WTC11 (cell line): Measurements from ENCODE around the gene U2AF1L4. TPM values are rescaled to one million over a fixed set of nuclear protein-coding genes. Genes with fewer than 3 reads are reported as not detected.

Experiments used
- ATAC-seq: fragments of 200-7000 bp; cut with Tn5 transposase; 2 replicates; pipeline ENCODE4 v1.10.0; 2021; ENCODE audit warnings: mild to moderate bottlenecking, moderate library complexity
- CTCF ChIA-PET: fragments of 300-600 bp; sonication (Branson Sonifier 250); formaldehyde crosslinking; loops from one replicate; lab custom pipeline; 2021; ENCODE audit warnings: antibody characterized with exemption; lab: Charles Lee
- POLR2A ChIA-PET: fragments of 350-600 bp; sonication (Branson Sonifier 250); formaldehyde crosslinking; loops from one replicate; lab custom pipeline; 2021; ENCODE audit warnings: antibody characterized with exemption; lab: Charles Lee
- DNase-seq: peaks from one replicate; pipeline ENCODE4 v3.0.0; 2021; ENCODE audit warnings: low spot score
- H3K27ac Mint-ChIP-seq: 2 replicates; pipeline ENCODE4 v1.8.0; 2021; ENCODE audit warnings: mixed read lengths
- H3K27me3 Mint-ChIP-seq: 2 replicates; pipeline ENCODE4 v1.8.0; 2021; ENCODE audit warnings: low read depth, mild to moderate bottlenecking, moderate library complexity, mixed read lengths
- H3K36me3 Mint-ChIP-seq: 2 replicates; pipeline ENCODE4 v1.8.0; 2021; ENCODE audit warnings: mixed read lengths
- H3K4me1 Mint-ChIP-seq: 2 replicates; pipeline ENCODE4 v1.8.0; 2022; ENCODE audit warnings: mixed read lengths
- H3K4me3 Mint-ChIP-seq: 2 replicates; pipeline ENCODE4 v1.8.0; 2021; ENCODE audit warnings: mild to moderate bottlenecking, moderate library complexity, mixed read lengths
- H3K9me3 Mint-ChIP-seq: 2 replicates; pipeline ENCODE4 v1.8.0; 2021; ENCODE audit warnings: mixed read lengths
- CREB1 ChIP-seq: sonication (generic); formaldehyde crosslinking; IDR thresholded peaks from 2 replicates; pipeline ENCODE4 v1.8.0; 2023; ENCODE audit warnings: mild to moderate bottlenecking, missing genetic modification reagents
- ELF4 ChIP-seq: sonication (generic); formaldehyde crosslinking; IDR thresholded peaks from 2 replicates; pipeline ENCODE4 v1.8.1; 2022; ENCODE audit warnings: low read depth, mild to moderate bottlenecking, moderate library complexity, missing genetic modification reagents
- EMX1 ChIP-seq: fragments of 250-450 bp; sonication (Bioruptor Pico); IDR thresholded peaks from 2 replicates; pipeline ENCODE4 v1.8.0; 2021; ENCODE audit warnings: mild to moderate bottlenecking
- ESRRA ChIP-seq: sonication (generic); formaldehyde crosslinking; IDR thresholded peaks from 2 replicates; pipeline ENCODE4 v1.8.1; 2022; ENCODE audit warnings: mild to moderate bottlenecking, missing genetic modification reagents, borderline replicate concordance
- FOXP1 ChIP-seq: sonication (generic); formaldehyde crosslinking; IDR thresholded peaks from 2 replicates; pipeline ENCODE4 v1.8.0; 2022; ENCODE audit warnings: missing genetic modification reagents, mild to moderate bottlenecking, moderate library complexity, borderline replicate concordance
- GRHL2 ChIP-seq: fragments of 250-450 bp; sonication (Bioruptor Pico); IDR thresholded peaks from 2 replicates; pipeline ENCODE4 v1.8.0; 2022; ENCODE audit warnings: mild to moderate bottlenecking, moderate library complexity; ENCODE audit not compliant: insufficient replicate concordance, severe bottlenecking
- GTF2I ChIP-seq: fragments of 250-450 bp; sonication (Bioruptor Pico); conservative IDR thresholded peaks from 2 replicates; pipeline ENCODE4 v1.4.0; 2021; ENCODE audit warnings: mild to moderate bottlenecking
- IRF2 ChIP-seq: sonication (generic); formaldehyde crosslinking; IDR thresholded peaks from 2 replicates; pipeline ENCODE4 v1.8.0; 2022; ENCODE audit warnings: low read depth, missing genetic modification reagents, borderline replicate concordance
- JUN ChIP-seq: sonication (generic); formaldehyde crosslinking; IDR thresholded peaks from 2 replicates; pipeline ENCODE4 v1.8.0; 2023; ENCODE audit warnings: mild to moderate bottlenecking, missing genetic modification reagents
- PRRX2 ChIP-seq: fragments of 250-450 bp; sonication (Bioruptor Pico); IDR thresholded peaks from 2 replicates; pipeline ENCODE4 v1.8.0; 2021; ENCODE audit warnings: mild to moderate bottlenecking
- TEAD1 ChIP-seq: sonication (generic); formaldehyde crosslinking; IDR thresholded peaks from 2 replicates; pipeline ENCODE4 v1.8.0; 2022; ENCODE audit warnings: mild to moderate bottlenecking, missing genetic modification reagents
- TEAD4 ChIP-seq: sonication (generic); formaldehyde crosslinking; IDR thresholded peaks from 2 replicates; pipeline ENCODE4 v1.8.0; 2022; ENCODE audit warnings: mild to moderate bottlenecking, missing genetic modification reagents
- ZBTB21 ChIP-seq: sonication (generic); formaldehyde crosslinking; IDR thresholded peaks from 2 replicates; pipeline ENCODE4 v1.8.1; 2023; ENCODE audit warnings: mild to moderate bottlenecking, missing genetic modification reagents, borderline replicate concordance
- ZNF138 ChIP-seq: sonication (generic); formaldehyde crosslinking; conservative IDR thresholded peaks from 2 replicates; pipeline ENCODE4 v1.8.1; 2022; ENCODE audit warnings: mild to moderate bottlenecking, moderate library complexity, missing genetic modification reagents
- ZNF219 ChIP-seq: sonication (generic); formaldehyde crosslinking; IDR thresholded peaks from 2 replicates; pipeline ENCODE4 v1.8.0; 2023; ENCODE audit warnings: missing genetic modification reagents, mild to moderate bottlenecking, borderline replicate concordance
- ZNF263 ChIP-seq: sonication (generic); formaldehyde crosslinking; IDR thresholded peaks from 2 replicates; pipeline ENCODE4 v1.8.1; 2022; ENCODE audit warnings: low read depth, mild to moderate bottlenecking, moderate library complexity, missing genetic modification reagents
- ZNF396 ChIP-seq: fragments of 250-450 bp; sonication (Bioruptor Pico); IDR thresholded peaks from 2 replicates; pipeline ENCODE4 v1.8.0; 2021; ENCODE audit warnings: mild to moderate bottlenecking, moderate library complexity, borderline replicate concordance
- total RNA-seq: library from RNA; stranded (reverse); gene quantifications from 3 replicates; pipeline ENCODE4 v1.2.3, GENCODE V29; 2021
- TF ChIP-seq, protein P1 (sequence below): sonication (generic); formaldehyde crosslinking; IDR thresholded peaks from 2 replicates; pipeline ENCODE4 v1.8.1; 2023; ENCODE audit warnings: mild to moderate bottlenecking, missing genetic modification reagents
- TF ChIP-seq, protein P2 (sequence below): sonication (generic); formaldehyde crosslinking; IDR thresholded peaks from 2 replicates; pipeline ENCODE4 v1.8.1; 2022; ENCODE audit warnings: low read depth, mild to moderate bottlenecking, moderate library complexity, missing genetic modification reagents, borderline replicate concordance
- TF ChIP-seq, protein P3 (sequence below): sonication (generic); formaldehyde crosslinking; IDR thresholded peaks from 2 replicates; pipeline ENCODE4 v1.8.0; 2022; ENCODE audit warnings: mild to moderate bottlenecking, missing genetic modification reagents
- TF ChIP-seq, protein P4 (sequence below): sonication (generic); formaldehyde crosslinking; IDR thresholded peaks from 2 replicates; pipeline ENCODE4 v1.8.0; 2023; ENCODE audit warnings: missing genetic modification reagents, mild to moderate bottlenecking, borderline replicate concordance
- TF ChIP-seq, protein P5 (sequence below): fragments of 200-600 bp; IDR thresholded peaks from 2 replicates; pipeline ENCODE4 v1.8.0; 2022; ENCODE audit warnings: antibody characterized with exemption
- TF ChIP-seq, protein P6 (sequence below): sonication (generic); formaldehyde crosslinking; IDR thresholded peaks from 2 replicates; pipeline ENCODE4 v1.8.0; 2022; ENCODE audit warnings: missing genetic modification reagents

U2AF1L4 gene
- total RNA-seq, 1 experiment from 2014 or later: 20.9 TPM

DNA sequence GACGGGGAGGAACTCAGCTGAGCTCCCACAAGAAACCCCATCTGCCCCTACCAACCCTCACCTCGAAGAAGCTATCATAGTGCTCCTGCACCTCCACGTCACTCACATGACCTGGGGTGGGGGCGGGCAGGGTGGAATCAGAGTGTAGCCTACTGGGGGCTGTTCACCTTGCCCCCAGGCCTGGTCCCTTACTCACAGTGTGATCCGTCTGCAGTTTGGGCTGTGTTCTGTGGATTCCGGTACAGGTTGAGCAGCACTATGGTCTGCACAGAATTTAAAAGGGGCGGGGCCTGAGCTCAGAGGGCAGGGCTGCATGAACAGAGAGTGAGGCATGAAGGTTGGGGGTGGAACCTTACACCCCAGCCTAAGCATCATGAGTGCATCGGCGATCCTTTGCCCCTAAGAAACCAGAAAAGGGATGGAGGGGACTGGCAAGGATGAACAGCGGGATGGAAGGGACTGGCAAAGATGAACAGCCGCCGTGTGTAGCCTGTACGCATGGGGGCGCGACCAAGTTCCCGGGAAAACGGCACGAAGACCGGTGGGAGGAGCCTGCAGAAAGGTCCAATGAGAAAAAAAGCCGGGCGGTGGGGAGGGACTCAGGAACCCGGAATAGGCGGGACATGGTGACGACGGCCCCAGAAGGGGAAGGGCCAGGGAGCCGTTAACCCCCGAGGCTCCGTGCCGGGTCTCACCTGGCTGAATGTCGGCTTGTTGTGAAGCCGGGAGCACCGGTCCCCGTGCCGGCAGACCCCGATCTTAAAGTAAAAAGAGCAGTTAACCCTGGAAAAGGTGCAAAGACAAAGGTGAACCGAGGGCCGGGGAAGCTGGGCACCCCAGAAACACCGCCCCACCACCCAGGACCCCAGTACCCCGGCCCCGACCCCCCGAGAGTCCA, 539 bp downstream of the U2AF1L4 start:
- Mint-ChIP-seq H3K27me3 (no peaks in the 10 kb centered on the region), H3K4me1 (peaks cover 27% of the 10 kb centered on the region), H3K27ac (peak overlapping the region; percentile 99)
- TF ChIP-seq, protein P1, sequence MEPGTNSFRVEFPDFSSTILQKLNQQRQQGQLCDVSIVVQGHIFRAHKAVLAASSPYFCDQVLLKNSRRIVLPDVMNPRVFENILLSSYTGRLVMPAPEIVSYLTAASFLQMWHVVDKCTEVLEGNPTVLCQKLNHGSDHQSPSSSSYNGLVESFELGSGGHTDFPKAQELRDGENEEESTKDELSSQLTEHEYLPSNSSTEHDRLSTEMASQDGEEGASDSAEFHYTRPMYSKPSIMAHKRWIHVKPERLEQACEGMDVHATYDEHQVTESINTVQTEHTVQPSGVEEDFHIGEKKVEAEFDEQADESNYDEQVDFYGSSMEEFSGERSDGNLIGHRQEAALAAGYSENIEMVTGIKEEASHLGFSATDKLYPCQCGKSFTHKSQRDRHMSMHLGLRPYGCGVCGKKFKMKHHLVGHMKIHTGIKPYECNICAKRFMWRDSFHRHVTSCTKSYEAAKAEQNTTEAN (CRISPR knock-in tag): no peak
- TF ChIP-seq PRRX2 (CRISPR knock-in tag) (no peak), JUN (CRISPR knock-in tag) (no peak), ESRRA (no peak), FOXP1 (CRISPR knock-in tag) (0 out of 2 replicates have a peak, but pooled peaks have one; percentile 17), EMX1 (CRISPR knock-in tag) (no peak), ZNF263 (CRISPR knock-in tag) (no peak), ZNF396 (CRISPR knock-in tag) (no peak), ZNF138 (CRISPR knock-in tag) (no peak), TEAD4 (no peak), CREB1 (CRISPR knock-in tag) (no peak), GTF2I (no peak), ZBTB21 (CRISPR knock-in tag) (no peak), ELF4 (no peak), TEAD1 (peak; percentile 26; the same call in 1 of the 2 replicates), GRHL2 (CRISPR knock-in tag) (no peak), IRF2 (CRISPR knock-in tag) (no peak), ZNF219 (CRISPR knock-in tag) (no peak)
- TF ChIP-seq, protein P2, sequence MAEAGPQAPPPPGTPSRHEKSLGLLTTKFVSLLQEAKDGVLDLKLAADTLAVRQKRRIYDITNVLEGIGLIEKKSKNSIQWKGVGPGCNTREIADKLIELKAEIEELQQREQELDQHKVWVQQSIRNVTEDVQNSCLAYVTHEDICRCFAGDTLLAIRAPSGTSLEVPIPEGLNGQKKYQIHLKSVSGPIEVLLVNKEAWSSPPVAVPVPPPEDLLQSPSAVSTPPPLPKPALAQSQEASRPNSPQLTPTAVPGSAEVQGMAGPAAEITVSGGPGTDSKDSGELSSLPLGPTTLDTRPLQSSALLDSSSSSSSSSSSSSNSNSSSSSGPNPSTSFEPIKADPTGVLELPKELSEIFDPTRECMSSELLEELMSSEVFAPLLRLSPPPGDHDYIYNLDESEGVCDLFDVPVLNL (CRISPR knock-in tag): no peak
- TF ChIP-seq, protein P3, sequence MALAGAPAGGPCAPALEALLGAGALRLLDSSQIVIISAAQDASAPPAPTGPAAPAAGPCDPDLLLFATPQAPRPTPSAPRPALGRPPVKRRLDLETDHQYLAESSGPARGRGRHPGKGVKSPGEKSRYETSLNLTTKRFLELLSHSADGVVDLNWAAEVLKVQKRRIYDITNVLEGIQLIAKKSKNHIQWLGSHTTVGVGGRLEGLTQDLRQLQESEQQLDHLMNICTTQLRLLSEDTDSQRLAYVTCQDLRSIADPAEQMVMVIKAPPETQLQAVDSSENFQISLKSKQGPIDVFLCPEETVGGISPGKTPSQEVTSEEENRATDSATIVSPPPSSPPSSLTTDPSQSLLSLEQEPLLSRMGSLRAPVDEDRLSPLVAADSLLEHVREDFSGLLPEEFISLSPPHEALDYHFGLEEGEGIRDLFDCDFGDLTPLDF (CRISPR knock-in tag): no peak
- TF ChIP-seq, protein P4, sequence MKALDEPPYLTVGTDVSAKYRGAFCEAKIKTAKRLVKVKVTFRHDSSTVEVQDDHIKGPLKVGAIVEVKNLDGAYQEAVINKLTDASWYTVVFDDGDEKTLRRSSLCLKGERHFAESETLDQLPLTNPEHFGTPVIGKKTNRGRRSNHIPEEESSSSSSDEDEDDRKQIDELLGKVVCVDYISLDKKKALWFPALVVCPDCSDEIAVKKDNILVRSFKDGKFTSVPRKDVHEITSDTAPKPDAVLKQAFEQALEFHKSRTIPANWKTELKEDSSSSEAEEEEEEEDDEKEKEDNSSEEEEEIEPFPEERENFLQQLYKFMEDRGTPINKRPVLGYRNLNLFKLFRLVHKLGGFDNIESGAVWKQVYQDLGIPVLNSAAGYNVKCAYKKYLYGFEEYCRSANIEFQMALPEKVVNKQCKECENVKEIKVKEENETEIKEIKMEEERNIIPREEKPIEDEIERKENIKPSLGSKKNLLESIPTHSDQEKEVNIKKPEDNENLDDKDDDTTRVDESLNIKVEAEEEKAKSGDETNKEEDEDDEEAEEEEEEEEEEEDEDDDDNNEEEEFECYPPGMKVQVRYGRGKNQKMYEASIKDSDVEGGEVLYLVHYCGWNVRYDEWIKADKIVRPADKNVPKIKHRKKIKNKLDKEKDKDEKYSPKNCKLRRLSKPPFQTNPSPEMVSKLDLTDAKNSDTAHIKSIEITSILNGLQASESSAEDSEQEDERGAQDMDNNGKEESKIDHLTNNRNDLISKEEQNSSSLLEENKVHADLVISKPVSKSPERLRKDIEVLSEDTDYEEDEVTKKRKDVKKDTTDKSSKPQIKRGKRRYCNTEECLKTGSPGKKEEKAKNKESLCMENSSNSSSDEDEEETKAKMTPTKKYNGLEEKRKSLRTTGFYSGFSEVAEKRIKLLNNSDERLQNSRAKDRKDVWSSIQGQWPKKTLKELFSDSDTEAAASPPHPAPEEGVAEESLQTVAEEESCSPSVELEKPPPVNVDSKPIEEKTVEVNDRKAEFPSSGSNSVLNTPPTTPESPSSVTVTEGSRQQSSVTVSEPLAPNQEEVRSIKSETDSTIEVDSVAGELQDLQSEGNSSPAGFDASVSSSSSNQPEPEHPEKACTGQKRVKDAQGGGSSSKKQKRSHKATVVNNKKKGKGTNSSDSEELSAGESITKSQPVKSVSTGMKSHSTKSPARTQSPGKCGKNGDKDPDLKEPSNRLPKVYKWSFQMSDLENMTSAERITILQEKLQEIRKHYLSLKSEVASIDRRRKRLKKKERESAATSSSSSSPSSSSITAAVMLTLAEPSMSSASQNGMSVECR (CRISPR knock-in tag): peak; percentile 63; the same call in 1 of the 2 replicates
- TF ChIP-seq, protein P5, sequence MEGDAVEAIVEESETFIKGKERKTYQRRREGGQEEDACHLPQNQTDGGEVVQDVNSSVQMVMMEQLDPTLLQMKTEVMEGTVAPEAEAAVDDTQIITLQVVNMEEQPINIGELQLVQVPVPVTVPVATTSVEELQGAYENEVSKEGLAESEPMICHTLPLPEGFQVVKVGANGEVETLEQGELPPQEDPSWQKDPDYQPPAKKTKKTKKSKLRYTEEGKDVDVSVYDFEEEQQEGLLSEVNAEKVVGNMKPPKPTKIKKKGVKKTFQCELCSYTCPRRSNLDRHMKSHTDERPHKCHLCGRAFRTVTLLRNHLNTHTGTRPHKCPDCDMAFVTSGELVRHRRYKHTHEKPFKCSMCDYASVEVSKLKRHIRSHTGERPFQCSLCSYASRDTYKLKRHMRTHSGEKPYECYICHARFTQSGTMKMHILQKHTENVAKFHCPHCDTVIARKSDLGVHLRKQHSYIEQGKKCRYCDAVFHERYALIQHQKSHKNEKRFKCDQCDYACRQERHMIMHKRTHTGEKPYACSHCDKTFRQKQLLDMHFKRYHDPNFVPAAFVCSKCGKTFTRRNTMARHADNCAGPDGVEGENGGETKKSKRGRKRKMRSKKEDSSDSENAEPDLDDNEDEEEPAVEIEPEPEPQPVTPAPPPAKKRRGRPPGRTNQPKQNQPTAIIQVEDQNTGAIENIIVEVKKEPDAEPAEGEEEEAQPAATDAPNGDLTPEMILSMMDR: no peak
- TF ChIP-seq, protein P6, sequence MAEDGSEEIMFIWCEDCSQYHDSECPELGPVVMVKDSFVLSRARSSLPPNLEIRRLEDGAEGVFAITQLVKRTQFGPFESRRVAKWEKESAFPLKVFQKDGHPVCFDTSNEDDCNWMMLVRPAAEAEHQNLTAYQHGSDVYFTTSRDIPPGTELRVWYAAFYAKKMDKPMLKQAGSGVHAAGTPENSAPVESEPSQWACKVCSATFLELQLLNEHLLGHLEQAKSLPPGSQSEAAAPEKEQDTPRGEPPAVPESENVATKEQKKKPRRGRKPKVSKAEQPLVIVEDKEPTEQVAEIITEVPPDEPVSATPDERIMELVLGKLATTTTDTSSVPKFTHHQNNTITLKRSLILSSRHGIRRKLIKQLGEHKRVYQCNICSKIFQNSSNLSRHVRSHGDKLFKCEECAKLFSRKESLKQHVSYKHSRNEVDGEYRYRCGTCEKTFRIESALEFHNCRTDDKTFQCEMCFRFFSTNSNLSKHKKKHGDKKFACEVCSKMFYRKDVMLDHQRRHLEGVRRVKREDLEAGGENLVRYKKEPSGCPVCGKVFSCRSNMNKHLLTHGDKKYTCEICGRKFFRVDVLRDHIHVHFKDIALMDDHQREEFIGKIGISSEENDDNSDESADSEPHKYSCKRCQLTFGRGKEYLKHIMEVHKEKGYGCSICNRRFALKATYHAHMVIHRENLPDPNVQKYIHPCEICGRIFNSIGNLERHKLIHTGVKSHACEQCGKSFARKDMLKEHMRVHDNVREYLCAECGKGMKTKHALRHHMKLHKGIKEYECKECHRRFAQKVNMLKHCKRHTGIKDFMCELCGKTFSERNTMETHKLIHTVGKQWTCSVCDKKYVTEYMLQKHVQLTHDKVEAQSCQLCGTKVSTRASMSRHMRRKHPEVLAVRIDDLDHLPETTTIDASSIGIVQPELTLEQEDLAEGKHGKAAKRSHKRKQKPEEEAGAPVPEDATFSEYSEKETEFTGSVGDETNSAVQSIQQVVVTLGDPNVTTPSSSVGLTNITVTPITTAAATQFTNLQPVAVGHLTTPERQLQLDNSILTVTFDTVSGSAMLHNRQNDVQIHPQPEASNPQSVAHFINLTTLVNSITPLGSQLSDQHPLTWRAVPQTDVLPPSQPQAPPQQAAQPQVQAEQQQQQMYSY (CRISPR knock-in tag): no peak

More for the DNA sequence above, 539 bp downstream of the U2AF1L4 start:
- DNase-seq (peak; percentile 96), ATAC-seq (peak; percentile 43)
- ChIA-PET POLR2A (interaction anchor here (0.6 to 1.5 kb wide), 6 partner anchors 12 to 234 kb away, joined by 3 to 5 read pairs (median 4); partner anchors contain the start of genes HSPB6 and KMT2B), CTCF (interaction anchor here (0.6 to 2.0 kb wide), 19 partner anchors 12 to 309 kb away, joined by 3 to 41 read pairs (median 4); partner anchors contain the start of genes COX6B1, HSPB6, KIRREL2 and PROSER3)
- Mint-ChIP-seq H3K36me3 (peaks cover 6% of the 10 kb centered on the region; the same call in 1 of the 2 replicates), H3K9me3 (no peaks in the 10 kb centered on the region), H3K4me3 (peak overlapping the region; percentile 98)
